Left ventricle myocardium superior (tissue), 1 donor: ENCODE results near the gene FOXR1. TPM values are rescaled to one million over a fixed set of nuclear protein-coding genes. Genes with fewer than 3 reads are reported as not detected.
A peak's percentile ranks its signal among the peaks of the same experiment; 100 is the strongest.
"Not testable (repeated sequence)": the region's sequence is repeated elsewhere in the genome, so short reads cannot be mapped to it uniquely, and the experiment has no call there.

Source experiments
- ATAC-seq: fragments of 200-7000 bp; cut with Tn5 transposase; one replicate; pipeline ENCODE4 v1.9.1; 2020; ENCODE audit warnings: mild to moderate bottlenecking, moderate library complexity
- DNase-seq: peaks from one replicate; pipeline ENCODE4 v3.0.0-alpha.2; 2020
- intact Hi-C: fragments of 100-400 bp; cut with micrococcal nuclease; formaldehyde crosslinking; loops from one replicate; pipeline ENCODE4 v1.11.0; 2022
- total RNA-seq: library from RNA; stranded (reverse); fragmentation: NEBNext Ultra II Directional; extraction: Animal tissue kit (Norgen Biotek cat#: 25700); gene quantifications from one replicate; pipeline ENCODE4 v1.2.1, GENCODE V29; 2021
- donor health status: DM: no; HTN: yes; CAD: no; lungs with severe emphysema.

Gene FOXR1
- total RNA-seq, 1 donor from 2014 or later = not detected

DNA sequence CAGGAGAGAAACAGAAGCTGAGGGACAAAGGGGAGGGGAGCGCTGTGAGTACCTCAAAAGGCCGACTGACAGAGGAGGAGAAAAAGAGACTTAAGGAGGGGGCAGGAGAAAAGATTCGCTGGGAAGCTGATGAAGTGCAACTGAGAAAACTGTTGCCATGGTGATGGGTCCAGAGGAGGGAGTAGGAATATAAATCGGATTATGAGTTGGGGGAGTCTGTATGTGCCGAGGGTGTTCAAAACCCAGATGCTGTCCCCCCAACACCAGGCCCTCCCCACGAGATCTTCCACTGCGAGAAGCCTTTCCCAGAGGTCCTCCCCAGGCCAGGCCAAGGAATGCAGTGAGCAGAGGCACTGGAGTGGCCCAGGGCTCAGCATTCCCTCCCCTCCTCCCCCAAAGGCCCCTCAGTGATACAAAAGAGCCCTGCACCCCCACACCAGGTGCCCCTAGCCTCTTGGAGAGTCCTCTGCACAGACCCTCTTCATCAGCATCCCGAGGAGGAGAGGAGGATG lies 32.1 kb upstream of the FOXR1 start:
- intact Hi-C loops = no loop called here
- ATAC-seq = no peak
- DNase-seq = no peak

DNA sequence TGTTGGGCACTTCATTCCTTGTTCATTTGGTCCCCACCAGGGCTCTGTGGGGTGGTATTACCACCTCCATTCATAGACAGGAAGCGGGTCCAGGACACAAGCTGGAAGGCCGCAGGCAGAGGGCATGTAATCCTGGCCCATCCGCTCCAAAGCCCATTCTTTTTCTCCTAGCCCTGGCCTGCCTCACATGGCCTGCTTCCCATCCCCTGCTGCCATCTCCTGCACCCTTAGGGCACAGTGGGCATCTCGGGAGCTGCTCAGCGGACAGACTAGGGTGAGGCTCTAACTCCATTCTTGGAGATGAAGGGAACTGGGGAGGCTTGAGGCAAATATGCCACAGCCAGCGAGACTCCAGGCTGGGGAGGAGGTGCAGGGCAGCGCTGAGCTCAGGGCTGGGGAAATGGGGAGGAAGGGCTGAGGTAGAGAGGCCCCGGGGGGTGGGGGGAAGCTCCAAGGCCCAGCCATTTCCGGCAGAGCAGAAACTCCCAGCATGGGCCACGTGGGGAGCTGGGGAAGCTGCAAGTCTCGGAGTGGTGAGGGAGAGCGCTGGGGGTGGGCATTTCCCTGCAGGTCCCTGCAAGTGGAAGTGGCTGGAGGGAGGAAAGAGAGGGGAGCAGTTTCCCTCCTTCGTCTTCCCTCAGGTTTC lies 31.5 kb upstream of the FOXR1 start:
- peak; percentile 33 for ATAC-seq

DNA sequence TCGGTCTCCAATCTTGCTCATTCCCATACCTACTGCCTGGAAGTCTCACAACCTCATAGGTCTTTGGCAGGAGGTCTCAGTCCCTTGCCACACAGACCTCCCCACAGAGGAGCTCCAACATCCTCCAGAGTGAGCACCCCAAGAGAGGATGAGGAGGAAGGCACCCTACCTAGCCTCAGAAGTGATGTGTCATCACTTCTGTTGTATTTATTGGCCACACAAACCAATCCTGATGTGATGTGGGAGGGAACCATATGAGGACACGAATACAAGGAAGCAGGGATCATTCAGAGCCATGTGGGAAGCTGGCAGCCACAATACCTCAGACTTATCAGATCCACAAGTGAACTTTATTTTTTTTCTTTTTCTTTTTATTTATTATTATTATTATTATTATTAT lies 24.5 kb upstream of the FOXR1 start:
- no peak for DNase-seq
- no peak for ATAC-seq
- intact Hi-C loops = no loop called here

More for the DNA sequence above, 31.5 kb upstream of the FOXR1 start:
- peak; percentile 42 for DNase-seq
- intact Hi-C loops = no loop called here

DNA sequence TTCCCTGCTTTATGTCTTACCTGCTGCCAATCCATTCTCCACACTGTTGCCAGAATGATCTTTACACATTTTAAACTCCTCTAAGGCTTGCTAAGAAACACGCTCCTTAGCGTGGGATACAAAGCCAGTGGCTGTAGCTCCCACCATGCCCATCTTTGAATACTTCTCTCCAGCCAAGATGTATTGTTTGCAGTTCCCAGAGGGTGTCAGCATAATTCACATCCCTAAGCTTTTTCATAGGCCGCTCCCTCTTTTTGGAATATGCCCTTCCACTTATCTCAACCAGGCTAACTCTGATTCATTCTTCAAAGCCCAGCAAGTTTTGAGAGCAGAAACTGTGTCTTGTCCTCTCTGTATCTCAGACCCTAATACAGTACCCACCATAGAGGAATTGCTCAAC lies 23.6 kb upstream of the FOXR1 start:
- DNase-seq (no peak), ATAC-seq (no peak)
- intact Hi-C loops = no loop called here

DNA sequence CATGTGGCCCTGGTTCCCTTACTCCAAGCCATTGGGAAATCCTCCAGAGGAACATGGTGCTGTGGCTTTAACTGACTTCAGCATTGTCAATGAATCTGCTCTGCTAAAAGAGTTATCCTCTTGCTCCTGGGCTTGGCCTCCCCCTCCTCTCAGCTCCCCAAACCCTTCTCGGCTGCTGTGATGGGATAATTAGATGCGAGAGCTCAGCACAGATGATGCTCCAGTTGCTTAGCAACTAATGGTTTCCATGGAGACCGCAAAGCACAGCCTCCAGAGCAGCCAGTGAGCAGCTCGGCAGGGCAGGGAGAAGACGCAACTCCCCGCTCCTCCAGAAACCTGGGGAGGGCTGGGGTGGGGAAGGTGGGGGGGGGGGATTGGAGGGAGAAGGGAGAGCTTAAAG lies 18.3 kb upstream of the FOXR1 start:
- no peak for ATAC-seq

DNA sequence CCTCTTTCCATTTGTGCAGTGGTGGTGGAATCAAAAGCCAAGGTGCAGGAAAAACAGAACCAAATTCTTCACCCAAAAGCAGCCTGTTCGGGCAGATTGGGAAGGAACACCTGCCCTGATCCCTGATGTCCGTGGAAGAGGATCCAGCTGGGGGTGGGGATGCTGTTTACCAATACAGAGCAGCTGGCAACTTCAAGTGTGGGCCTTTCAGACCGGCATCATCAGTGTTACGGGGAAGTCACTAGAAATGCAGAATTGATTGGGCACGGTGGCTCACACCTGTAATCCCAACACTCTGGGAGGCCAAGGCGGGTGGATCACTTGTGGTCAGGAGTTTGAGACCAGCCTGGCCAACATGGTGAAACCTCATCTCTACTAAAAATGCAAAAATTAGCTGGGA lies 17.6 kb upstream of the FOXR1 start:
- intact Hi-C loops, ATAC-seq, DNase-seq: not testable (repeated sequence)

More for the DNA sequence above, 18.3 kb upstream of the FOXR1 start:
- intact Hi-C loops = no loop called here
- no peak for DNase-seq

DNA sequence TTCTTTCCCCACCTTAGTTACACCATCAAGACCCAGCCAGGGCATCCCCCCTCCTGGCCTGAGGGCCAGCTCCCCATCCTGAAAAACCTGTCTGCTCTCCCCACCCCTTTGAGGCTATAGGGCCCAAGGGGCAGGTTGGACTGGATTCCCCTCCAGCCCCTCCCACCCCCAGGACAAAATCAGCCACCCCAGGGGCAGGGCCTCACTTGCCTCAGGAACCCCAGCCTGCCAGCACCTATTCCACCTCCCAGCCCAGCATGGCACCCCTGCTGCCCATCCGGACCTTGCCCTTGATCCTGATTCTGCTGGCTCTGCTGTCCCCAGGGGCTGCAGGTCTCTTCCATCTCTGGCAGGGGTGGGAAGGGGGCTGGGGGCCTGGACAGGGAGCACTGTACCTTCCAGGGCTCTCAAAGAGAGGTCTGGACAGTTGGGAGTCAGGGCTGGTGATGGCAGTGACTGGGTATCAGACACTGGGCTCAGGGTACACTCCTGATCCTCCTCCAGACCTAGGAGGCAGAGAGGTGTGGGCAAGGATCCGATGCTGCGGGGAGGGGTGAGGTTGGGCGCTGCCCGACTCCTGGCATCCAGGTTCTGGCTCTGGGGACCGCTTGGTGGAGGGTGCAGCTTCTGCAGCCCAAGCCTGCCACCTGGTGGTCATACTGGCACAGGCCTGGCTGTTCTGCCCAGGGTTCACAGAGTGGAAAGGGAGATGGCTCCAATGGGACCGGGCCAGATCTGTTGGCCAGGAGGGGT lies 15.3 kb upstream of the FOXR1 start, which contains the start of gene UPK2:
Gene UPK2, plus strand, starts transcription at position 205 of the 753 bp plus-strand sequence. Its CDS starts 53 bp downstream, at position 258.
- ATAC-seq (peak; percentile 97), DNase-seq (peak; percentile 92)
- intact Hi-C loops = no loop called here

DNA sequence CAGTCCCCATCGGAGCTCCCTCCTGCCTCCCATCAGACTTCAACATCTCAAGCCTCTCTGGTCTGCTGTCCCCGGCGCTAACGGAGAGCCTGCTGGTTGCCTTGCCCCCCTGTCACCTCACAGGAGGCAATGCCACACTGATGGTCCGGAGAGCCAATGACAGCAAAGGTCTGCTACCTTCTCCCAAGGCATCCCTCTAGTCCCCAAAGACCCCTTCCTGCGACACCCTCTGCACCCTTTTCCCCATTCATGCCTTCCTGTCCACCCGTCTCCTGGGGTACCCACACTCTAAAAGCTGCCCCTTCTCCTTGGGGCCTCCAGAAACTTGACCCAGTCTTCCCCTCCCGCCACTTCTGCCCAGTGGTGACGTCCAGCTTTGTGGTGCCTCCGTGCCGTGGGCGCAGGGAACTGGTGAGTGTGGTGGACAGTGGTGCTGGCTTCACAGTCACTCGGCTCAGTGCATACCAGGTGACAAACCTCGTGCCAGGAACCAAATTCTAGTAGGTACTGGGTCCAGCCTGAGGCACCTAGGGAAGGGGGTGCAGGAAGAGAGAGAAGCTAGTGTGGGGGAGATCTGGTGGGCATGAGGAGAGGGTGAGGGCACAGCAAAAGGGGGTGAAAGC lies 14.6 kb upstream of the FOXR1 start:
- ATAC-seq (no peak), DNase-seq (no peak)

DNA sequence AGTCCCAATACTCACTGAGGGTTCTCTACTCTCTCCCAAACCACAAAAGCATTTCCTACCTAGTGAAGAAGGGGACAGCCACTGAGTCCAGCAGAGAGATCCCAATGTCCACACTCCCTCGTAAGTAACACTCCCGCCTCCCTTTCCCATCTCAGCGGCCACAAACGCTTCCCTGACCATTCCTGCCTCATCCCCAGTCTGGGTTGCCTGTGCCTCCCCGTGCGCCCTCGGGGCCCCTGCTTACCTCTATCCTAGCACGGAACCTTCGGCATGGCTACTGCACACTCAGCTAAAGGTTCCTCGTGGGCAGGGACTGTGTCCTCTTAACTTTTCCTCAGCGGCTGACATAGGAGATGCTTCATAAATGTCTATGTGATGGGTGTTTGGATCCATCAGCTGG lies 14.0 kb upstream of the FOXR1 start:
- DNase-seq = no peak
- intact Hi-C loops = no loop called here

More for the DNA sequence above, 14.6 kb upstream of the FOXR1 start:
- intact Hi-C loops = no loop called here

DNA sequence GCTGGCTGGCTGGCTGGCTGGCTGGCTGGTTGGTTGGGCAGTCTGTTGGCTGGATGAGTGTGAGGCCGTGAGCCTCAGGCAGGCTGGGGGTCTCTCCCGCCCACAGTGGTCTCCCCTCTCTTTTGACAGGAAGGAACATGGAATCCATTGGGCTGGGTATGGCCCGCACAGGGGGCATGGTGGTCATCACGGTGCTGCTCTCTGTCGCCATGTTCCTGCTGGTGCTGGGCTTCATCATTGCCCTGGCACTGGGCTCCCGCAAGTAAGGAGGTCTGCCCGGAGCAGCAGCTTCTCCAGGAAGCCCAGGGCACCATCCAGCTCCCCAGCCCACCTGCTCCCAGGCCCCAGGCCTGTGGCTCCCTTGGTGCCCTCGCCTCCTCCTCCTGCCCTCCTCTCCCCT lies 13.6 kb upstream of the FOXR1 start:
- intact Hi-C loops = no loop called here
- ATAC-seq = no peak
- no peak for DNase-seq

More for the DNA sequence above, 14.0 kb upstream of the FOXR1 start:
- no peak for ATAC-seq

DNA sequence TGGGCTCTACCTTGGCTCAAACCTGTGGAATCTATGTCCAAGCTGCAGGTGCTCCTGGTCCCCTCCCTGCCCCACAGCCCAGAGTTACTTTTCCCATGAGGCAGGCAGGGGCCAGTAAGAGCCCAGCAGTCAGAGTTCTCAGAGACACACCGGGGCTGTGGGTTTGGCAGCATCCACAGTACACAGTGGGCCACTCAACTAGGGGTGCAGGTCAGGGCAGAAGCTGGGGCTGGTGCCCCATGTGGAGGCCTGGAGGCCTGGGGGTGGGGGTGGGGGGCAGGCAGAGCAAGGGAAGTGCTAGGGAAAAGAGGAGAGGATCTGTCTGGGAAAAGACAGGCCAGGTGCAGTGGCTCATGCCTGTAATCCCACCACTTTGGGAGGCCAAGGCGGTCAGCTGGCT lies 13.0 kb upstream of the FOXR1 start:
- no peak for ATAC-seq
- intact Hi-C loops = no loop called here
- no peak for DNase-seq

DNA sequence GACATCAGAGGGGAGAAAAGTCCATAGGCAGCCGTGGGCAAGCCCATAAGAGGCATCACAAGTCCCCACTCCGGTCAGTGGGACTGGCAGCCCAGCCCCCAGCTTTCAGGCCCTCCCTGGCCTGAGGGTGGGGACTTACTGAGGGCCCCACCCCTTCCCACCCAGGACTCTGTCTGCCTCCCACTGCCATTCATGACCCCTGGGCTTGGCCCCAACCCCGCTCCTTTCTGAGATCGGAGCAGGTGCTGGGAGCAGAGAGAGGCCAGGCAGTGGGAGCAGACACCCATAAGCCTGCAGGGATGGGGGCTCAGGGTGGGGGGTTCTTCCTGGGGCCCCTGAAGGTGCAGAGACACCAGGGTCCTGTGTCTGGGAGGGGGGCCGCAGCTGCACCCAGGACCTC lies 10.4 kb upstream of the FOXR1 start:
- ATAC-seq (no peak), DNase-seq (no peak)
- intact Hi-C loops = no loop called here

DNA sequence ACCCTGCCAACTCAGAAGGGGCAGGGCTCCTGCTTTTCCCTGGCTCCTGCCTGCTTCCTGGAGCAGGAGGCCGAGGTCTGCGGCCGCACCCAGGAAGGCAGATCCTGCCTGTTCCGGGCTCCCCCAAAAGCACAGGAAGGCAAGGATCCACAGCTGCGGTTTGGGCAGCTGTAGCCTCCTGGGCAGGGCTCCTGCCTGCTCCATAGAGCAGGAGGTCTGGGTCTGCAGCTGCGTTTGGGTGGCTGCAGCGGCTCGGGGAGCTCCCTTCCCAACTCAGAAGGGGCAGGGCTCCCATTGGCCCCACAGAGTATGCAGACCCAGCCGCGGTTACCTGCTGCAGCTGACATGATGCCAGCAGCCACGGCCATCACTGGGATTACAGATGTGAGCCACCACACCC lies 10.0 kb upstream of the FOXR1 start:
- DNase-seq (no peak), ATAC-seq (no peak)
- intact Hi-C loops = no loop called here

DNA sequence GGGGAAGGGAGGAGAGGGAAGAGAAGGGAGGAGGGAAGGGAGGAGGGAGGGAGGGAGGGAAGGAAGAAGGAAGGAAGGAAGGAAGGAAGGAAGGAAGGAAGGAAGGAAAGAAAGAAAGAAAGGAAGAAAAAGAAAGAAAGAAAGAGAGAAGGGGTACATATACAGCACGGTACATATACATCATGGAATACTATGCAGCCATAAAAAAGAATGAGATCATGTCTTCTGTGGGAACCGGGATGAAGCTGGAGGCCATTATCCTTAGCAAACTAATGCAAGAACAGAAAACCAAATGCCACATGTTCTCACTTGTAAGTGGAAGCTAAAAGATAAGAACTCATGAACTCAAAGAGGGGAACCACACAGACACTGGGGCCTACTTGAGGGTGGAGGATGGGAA lies 2.1 kb upstream of the FOXR1 start:
- ATAC-seq, intact Hi-C loops, DNase-seq: not testable (repeated sequence)

DNA sequence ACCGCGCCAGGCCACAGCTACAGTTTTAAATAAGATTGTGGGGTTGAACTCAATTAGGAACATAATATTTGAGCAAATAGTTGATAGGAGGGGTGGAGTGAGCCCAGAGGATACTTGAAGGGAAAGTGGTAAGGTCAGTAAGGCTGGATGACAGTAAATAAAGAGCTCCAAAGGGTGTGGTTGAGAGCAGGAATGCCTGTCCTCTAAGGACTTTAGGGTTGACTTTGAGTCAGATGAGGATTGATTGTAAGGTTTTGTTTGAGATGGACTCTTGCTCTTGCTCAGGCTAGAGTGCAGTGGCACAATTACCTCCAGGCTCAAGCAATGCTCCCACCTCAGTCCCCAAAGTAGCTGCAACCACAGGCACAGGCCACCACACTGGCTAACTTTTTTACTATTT lies 2.4 kb downstream of the FOXR1 start:
- no peak for ATAC-seq
- no peak for DNase-seq
- intact Hi-C loops = no loop called here

DNA sequence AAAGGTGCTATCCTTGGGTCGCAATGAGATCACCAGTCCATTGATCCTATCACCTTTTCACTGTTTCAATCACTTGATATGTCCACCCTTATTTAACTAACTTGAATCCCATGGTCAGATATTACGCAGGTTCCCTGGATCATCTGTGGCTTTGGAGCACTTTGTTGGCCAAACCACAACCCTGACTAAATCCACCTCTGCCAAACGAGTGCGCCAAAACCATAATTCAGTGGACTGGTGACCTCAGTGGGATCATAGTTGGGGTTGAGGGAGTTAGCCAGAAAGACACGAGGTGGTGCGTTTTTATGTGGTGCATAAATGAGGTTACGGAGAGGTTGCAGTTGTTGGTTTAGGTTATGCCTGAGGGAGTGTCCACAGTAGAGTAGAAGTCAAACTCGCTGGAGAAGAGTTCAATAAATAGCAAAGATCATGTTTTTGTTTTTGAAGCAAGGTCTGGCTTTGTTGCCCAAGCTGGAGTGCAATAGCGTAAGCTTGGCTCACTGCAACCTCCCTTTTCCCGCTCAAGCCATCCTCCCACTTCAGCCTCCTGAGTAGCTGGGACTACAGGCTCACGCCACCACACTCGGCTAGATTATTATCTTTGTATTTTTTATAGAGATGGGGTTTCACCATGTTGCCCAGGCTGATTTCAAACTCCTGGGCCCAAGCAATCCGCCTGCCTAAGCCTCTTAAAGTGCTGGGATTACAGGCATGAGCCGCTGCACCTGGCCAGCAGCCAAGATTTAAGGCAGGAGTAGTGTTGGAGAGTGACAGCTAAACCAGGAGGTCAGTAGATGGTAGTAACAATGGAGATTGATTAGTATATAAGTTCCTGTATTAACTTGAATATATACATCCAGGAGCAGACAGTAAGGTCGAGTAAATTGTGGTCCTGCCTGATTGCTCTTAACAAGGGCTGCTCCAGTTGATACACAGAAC lies 4.5 kb downstream of the FOXR1 start:
- ATAC-seq (peak; percentile 32), DNase-seq (peak; percentile 31)
- intact Hi-C loops = no loop called here

DNA sequence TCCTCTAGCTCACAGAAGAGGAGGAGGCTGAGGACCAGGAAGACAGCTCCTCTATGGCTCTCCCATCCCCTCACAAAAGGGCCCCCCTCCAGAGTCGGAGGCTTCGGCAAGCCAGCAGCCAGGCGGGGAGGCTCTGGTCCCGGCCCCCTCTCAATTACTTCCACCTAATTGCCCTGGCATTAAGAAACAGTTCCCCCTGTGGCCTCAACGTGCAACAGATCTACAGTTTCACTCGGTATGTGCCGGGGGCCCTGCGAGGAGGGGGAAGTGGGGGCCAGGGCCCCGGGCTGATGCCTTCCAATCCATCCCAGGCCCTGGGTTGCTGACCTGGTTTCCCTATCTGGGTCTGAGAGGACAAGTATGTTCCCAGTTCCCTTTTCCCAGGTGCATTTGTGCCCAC lies 7.9 kb downstream of the FOXR1 start:
- ATAC-seq (no peak), DNase-seq (no peak)
- intact Hi-C loops = no loop called here

DNA sequence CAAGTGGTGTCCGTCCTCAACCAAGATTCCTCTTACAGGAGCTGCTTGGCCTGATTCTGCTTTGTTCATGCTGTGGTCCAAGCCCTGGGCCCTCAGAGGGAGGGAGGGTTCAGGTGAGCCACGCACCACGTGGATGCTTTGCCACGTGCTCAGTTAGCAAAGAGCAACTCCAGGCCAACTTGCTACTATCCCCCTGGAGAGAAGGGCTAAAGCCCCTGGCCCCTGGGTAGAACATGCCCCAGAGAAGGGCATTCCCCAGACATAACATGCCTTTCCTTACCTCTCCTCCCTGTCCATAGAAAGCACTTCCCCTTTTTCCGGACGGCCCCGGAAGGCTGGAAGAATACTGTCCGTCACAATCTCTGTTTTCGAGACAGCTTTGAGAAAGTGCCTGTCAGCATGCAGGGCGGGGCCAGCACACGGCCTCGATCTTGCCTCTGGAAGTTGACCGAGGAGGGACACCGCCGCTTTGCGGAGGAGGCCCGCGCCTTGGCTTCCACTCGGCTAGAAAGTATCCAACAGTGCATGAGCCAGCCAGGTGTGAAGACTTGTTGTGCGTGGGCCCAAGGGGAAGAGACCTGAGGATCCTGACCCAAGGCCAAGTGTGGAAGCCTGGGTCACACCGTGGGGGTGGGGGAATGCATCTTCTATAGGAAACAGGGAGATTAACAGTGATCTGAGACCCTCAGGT lies 8.8 kb downstream of the FOXR1 start:
- intact Hi-C loops = no loop called here
- peak; percentile 63 for DNase-seq
- ATAC-seq = peak; percentile 70
